Activated CD8-positive, alpha-beta memory T cell treated with anti-CD3 and anti-CD28 coated beads for 36 hours (primary cell): ENCODE results near the gene MED19. TPM values are rescaled to one million over a fixed set of nuclear protein-coding genes. Genes with fewer than 3 reads are reported as not detected.
"Not testable (repeated sequence)": the region's sequence is repeated elsewhere in the genome, so short reads cannot be mapped to it uniquely, and the experiment has no call there.

Experiments
- CTCF ChIA-PET: fragments of 350-600 bp; sonication (Branson Sonifier 250); formaldehyde crosslinking; loops from one replicate; lab custom pipeline; 2021; ENCODE audit warnings: antibody characterized with exemption; lab: Charles Lee
- POLR2A ChIA-PET: fragments of 350-600 bp; sonication (Branson Sonifier 250); formaldehyde crosslinking; loops from one replicate; lab custom pipeline; 2021; ENCODE audit warnings: antibody characterized with exemption; lab: Charles Lee
- total RNA-seq, 2 experiments: library from RNA; stranded (reverse); gene quantifications; one replicate each; pipeline ENCODE4 v1.2.3, GENCODE V29; 2021

The MED19 gene
- total RNA-seq, 2 experiments from 2014 or later, result 16.4 to 18.0 TPM

DNA sequence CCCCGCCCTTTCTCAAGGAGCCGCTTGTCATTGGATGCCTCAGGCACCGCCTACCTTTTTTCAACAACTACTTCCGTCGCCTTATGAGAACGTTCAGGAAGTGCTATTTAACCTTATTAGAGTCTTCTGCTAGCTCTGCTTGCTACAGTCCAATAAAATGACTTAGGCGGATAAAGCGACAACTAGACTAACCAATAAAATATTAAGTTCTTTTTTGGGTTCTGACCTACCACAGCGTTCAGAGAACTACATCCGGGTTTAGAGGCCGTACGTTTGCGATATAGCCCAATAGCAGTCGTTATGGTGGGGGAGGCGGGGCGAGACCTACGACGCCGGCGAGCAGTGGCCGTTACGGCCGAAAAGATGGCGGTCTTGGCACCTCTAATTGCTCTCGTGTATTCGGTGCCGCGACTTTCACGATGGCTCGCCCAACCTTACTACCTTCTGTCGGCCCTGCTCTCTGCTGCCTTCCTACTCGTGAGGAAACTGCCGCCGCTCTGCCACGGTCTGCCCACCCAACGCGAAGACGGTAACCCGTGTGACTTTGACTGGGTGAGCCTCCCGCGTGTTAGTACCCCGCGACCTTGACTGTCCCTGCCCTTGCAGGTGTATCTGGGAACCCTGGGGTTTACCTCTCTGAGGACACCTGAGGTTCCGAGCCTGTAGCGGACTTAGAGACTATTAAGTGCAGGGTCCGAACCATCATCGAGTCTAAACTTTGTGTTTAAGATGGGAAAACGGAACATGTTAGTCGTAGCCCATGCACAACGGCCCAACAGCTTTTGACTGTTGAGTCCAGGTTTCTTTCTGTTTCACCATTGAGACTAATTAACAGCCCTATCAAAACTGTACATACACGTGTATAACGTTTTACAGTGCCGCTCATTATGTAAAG, 488 bp upstream of the MED19 start, which contains the start of gene TMX2:
Gene TMX2, plus strand, starts transcription at position 338 of the 895 bp plus-strand sequence. Its CDS starts 26 bp downstream, at position 364.
- POLR2A ChIA-PET, result interaction anchor here (0.7 to 1.1 kb wide), 3 partner anchors 27 to 32 kb away, joined by 3 to 6 read pairs (median 3); no protein-coding TSS in a partner anchor
- CTCF ChIA-PET, result interaction anchor here (0.9 to 1.0 kb wide), 2 partner anchors 71 to 145 kb away, joined by 3 to 4 read pairs; partner anchors contain the start of gene UBE2L6

DNA sequence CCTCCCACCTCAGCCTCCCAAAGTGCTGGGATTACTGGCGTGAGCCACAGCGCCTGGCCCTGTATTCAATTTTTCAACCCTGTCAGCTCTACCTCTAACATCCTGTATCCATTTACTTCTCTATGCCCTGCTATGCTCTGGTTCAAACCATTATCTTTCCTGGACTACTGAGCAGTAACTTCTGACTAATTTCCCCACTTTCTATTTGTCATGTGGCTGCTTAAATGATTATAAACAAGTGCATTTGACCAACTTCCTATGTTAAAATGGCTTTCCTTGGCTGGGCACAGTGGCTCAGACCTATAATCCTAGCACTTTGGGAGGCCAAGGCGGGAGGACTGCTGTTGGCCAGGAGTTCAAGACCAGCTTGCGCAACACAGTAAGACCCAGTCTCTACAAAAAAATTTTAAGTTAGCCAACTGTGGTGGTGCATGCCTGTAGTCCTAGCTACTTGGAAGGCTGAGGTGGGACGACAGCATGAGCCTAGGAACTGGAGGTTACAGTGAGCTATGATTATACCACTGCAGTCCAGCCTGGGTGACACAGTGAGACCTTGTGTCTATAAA, 2.1 kb downstream of the MED19 start:
- CTCF ChIA-PET, result interaction anchor here (0.6 to 1.2 kb wide), 4 partner anchors 12 to 142 kb away, joined by 3 to 5 read pairs (median 3); partner anchors contain the start of gene UBE2L6
- POLR2A ChIA-PET, result interaction anchor here (0.6 kb wide), 1 partner anchor 45 kb away, joined by 6 read pairs; no protein-coding TSS in a partner anchor

- POLR2A ChIA-PET, result interaction anchor here (0.7 kb wide), 1 partner anchor 12 kb away, joined by 5 read pairs; no protein-coding TSS in a partner anchor
- CTCF ChIA-PET, result interaction anchor here (1.3 kb wide), 1 partner anchor 12 kb away, joined by 3 read pairs; no protein-coding TSS in a partner anchor
Measured at GRCh38 chr11:57705432-57705831, 6.6 kb downstream of the MED19 start.

DNA sequence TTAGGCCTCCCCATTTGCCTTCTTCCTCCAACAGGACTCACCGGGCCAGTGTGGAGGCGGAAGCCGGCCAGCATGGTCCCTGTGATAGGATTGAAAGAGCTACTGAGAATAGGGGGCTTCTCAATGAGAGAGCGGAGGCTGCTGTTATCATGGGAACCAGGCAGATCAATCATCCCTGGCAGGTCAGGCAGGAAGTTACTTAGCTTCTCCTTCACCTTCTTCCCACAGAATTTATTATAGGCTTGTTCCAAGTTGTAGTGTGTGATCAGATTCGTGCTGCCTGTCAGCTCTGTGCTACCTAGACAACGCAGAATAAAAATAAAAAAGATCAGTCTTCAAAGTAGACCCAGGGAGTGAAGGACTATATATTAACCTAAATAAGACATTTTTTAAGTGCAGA, 7.1 kb downstream of the MED19 start:
- POLR2A ChIA-PET, result no interaction called here

GRCh38 chr11:57703341-57703740, 8.7 kb downstream of the MED19 start:
- POLR2A ChIA-PET, result interaction anchor here (0.7 kb wide), 1 partner anchor 23 kb away, joined by 12 read pairs; no protein-coding TSS in a partner anchor
- CTCF ChIA-PET, result interaction anchor here (0.9 kb wide), 1 partner anchor 15 kb away, joined by 3 read pairs; no protein-coding TSS in a partner anchor

More for the DNA sequence above, 7.1 kb downstream of the MED19 start:
- CTCF ChIA-PET, result no interaction called here

GRCh38 chr11:57700425-57700824, 11.6 kb downstream of the MED19 start:
- CTCF ChIA-PET, result no interaction called here

DNA sequence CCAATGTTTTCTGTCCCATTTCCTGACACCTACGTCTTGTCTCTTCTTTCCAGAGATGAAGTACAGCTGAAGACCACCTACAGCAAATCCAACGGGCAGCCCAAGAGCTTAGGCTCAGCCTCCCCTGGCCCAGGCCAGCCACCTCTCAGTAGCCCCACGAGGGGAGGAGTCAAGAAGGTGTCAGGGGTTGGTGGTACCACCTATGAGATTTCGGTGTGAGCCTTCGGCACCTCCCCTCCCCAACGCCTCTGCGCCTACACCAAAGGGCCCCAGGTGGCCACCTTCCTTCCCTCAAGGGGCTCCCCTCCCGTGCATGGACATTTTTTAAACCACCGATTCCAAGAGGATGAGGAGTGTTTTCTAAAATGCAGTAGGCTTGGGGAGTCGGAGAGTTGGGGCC, 12.2 kb downstream of the MED19 start:
- CTCF ChIA-PET, result no interaction called here
- POLR2A ChIA-PET, result no interaction called here

More at GRCh38 chr11:57700425-57700824, 11.6 kb downstream of the MED19 start:
- POLR2A ChIA-PET, result no interaction called here

DNA sequence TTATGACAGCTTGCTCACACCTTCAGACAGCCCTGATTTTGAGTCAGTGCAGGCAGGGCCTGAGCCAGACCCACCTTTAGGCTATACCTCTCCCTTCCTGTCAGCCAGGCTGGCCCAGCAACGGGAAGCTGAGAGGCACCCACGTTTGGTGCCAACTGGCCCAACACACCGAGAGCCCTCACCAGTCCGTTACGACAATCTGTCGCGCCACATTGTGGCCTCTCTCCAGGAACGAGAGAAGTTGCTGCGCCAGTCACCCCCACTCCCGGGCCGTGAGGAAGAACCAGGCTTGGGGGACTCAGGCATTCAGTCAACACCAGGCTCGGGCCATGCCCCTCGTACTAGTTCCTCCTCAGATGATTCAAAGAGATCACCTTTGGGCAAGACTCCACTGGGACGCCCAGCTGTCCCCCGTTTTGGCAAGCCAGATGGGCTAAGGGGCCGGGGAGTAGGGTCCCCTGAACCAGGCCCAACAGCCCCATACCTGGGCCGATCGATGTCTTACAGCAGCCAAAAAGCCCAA, 13.1 kb downstream of the MED19 start:
- ChIA-PET CTCF (no interaction called here), POLR2A (interaction anchor here (0.7 kb wide), 1 partner anchor 33 kb away, joined by 6 read pairs; no protein-coding TSS in a partner anchor)

- POLR2A ChIA-PET, CTCF ChIA-PET: not testable (repeated sequence)
Measured at GRCh38 chr11:57690474-57690873, 21.5 kb downstream of the MED19 start.

DNA sequence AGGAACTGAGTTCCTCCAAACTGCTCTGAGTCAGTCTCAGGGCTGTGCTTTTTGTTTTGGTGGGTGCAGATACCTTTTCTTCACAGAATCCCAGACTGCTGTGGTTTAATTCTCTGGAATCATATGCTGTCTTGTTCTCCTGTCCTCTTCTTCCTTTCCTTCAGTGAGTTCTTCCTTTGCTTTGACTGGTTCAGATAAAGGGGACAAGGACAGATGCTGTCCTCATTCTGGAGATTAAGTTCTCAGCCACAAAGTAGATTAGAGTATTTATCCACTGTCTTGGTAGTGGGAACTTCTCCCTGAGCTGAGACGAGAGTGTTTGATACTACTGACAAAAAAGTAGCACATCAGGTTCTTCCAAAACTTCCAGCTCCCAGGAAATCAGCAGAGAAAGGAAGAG, 30.8 kb downstream of the MED19 start:
- POLR2A ChIA-PET, result no interaction called here

GRCh38 chr11:57680552-57680874, 31.5 kb downstream of the MED19 start:
- ChIA-PET POLR2A (interaction anchor here (0.8 kb wide), 1 partner anchor 22 kb away, joined by 3 read pairs; no protein-coding TSS in a partner anchor), CTCF (interaction anchor here (1.0 kb wide), 1 partner anchor 12 kb away, joined by 3 read pairs; no protein-coding TSS in a partner anchor)

More for the DNA sequence above, 30.8 kb downstream of the MED19 start:
- CTCF ChIA-PET, result interaction anchor here (1.0 kb wide), 1 partner anchor 13 kb away, joined by 3 read pairs; no protein-coding TSS in a partner anchor

GRCh38 chr11:57679396-57679795, 32.6 kb downstream of the MED19 start:
- CTCF ChIA-PET, result interaction anchor here (0.7 kb wide), 1 partner anchor 35 kb away, joined by 3 read pairs; no protein-coding TSS in a partner anchor
- POLR2A ChIA-PET, result no interaction called here

- POLR2A ChIA-PET, result no interaction called here
- CTCF ChIA-PET, result interaction anchor here (1.2 kb wide), 2 partner anchors 34 to 107 kb away, joined by 3 read pairs; partner anchors contain the start of gene UBE2L6
Measured at GRCh38 chr11:57675176-57675941, 36.7 kb downstream of the MED19 start.

DNA sequence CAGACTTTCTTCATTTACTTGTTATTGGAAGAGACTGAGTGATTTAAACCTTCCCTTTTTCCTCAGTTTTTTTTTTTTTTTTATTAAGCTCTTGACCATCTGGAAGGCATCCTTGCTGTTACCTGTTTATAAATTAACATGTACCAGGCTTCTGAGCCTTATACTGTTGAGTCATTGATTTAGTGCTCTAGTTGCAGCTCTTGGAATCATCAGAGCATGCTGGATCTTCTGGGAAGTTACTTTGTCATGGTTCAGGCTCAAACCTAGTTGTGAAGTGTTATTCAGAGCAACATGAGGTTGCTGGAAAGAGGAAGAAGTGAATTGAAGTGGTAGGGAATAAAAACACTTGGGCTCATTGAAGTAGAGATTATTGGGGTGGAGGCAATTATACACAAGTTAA, 37.8 kb downstream of the MED19 start:
- CTCF ChIA-PET, result no interaction called here
- POLR2A ChIA-PET, result no interaction called here

- POLR2A ChIA-PET, result interaction anchor here (0.6 to 0.8 kb wide), 2 partner anchors 73 to 103 kb away, joined by 3 to 4 read pairs; partner anchors contain the start of gene SELENOH
- CTCF ChIA-PET, result interaction anchor here (0.8 to 1.0 kb wide), 2 partner anchors 12 to 343 kb away, joined by 3 read pairs; partner anchors contain the start of gene TNKS1BP1
Measured at GRCh38 chr11:57668434-57668782, 43.6 kb downstream of the MED19 start.

DNA sequence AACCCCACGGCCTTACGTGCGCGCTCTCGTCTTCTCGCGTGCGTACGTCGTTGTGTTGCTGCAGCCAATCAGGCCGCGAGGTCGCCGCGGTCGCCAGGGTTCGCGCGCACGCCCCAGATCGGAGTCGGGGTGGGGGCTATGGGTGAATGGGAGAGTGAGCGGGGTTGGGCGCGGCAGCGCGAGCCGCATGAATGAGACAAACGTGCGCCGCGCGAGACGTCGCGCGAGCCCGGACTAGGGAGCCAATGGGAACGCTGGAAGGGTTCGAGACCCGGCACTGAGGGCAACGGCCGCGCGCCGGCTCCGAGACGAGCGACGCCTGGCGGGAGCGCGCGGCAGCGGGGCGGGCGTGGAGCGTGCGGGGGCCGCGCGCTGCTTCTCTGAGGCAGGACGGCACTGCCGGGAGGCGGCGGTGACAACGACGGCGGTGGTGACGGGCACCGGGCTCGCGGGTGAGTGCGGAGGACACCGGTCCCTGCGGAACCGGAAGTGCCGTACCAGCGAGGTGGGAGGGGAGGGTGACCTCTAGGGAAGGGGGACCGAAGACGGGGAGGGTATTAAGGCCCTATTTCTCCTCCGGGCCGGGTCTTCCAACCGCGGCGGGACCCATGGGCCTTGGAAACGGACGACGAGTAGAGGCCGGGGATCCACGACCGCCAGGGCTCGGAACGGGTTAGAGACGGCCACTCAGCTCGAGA, 44.1 kb downstream of the MED19 start, which contains the start of gene ZDHHC5:
Gene ZDHHC5, plus strand, starts transcription at position 379 of the 698 bp plus-strand sequence. CDS start 4,977 bp downstream, outside the sequence.
- POLR2A ChIA-PET, result interaction anchor here (0.6 to 0.8 kb wide), 2 partner anchors 73 to 104 kb away, joined by 3 to 4 read pairs; partner anchors contain the start of gene SELENOH
- CTCF ChIA-PET, result interaction anchor here (0.8 to 1.0 kb wide), 2 partner anchors 13 to 343 kb away, joined by 3 read pairs; partner anchors contain the start of gene TNKS1BP1

- ChIA-PET CTCF (interaction anchor here (0.7 to 1.7 kb wide), 3 partner anchors 9 to 27 kb away, joined by 3 to 4 read pairs (median 4); no protein-coding TSS in a partner anchor), POLR2A (interaction anchor here (0.7 kb wide), 1 partner anchor 48 kb away, joined by 3 read pairs; no protein-coding TSS in a partner anchor)
Measured at GRCh38 chr11:57667117-57667735, 44.8 kb downstream of the MED19 start.
